ENCODE results near the gene MAP1LC3B2. TPM values are rescaled to one million over a fixed set of nuclear protein-coding genes. Genes with fewer than 3 reads are reported as not detected.

MAP1LC3B2 gene
- total and polyA plus RNA-seq, 2 of the 13 experiments (the other 11 are each of a cell fraction or from before 2014, with no cell fraction given), result 0.60 to 2.2 TPM

GRCh38 chr12:116525418-116526001, 33.7 kb upstream of the MAP1LC3B2 start:
- Histone ChIP-seq H3K4me2 (ENCODE audit: low read depth, low read length) (no peak overlapping the region), H3K9me3 (ENCODE audit: low read length) (no peaks in the 10 kb centered on the region), H3K27ac (ENCODE audit: extremely low read length, insufficient read depth, low read length) (no peak overlapping the region), H3K79me2 (ENCODE audit: insufficient read depth, low read length) (no peaks in the 10 kb centered on the region), H2AFZ (ENCODE audit: low read length) (no peak overlapping the region), H3K4me3 (replicated peaks in 1 of 3; ENCODE audit: insufficient read depth in 1 of 3, low read depth in 2 of 3, low read length in 3 of 3) (no peak overlapping the region), H3K9ac (ENCODE audit: insufficient read depth, low read depth, low read length) (no peak overlapping the region), H4K20me1 (ENCODE audit: insufficient read depth, low read length) (no peaks in the 10 kb centered on the region; the same call in 1 of the 2 replicates), H3K27me3 (ENCODE audit: control insufficient read depth in 1 of 2, insufficient read depth in 2 of 2, low read length in 2 of 2) (peaks cover 2 to 65% of the 10 kb centered on the region in 2 experiments; a peak in 4 of 5 replicates), H3K4me1 (ENCODE audit: insufficient read depth, low read length) (peaks cover 14% of the 10 kb centered on the region), H3K36me3 (replicated peaks in 1 of 2; ENCODE audit: control insufficient read depth in 1 of 2, insufficient read depth in 2 of 2, low read length in 2 of 2) (no peaks in the 10 kb centered on the region)
- 9% methylated on average over 15 of the region's 15 CpGs for WGBS (ENCODE audit: low lambda C conversion rate)
- DNase-seq (ENCODE audit: low spot score), result no peak
- FAIRE-seq, result no peak
- ChIA-PET POLR2A (no interaction called here), CTCF (ENCODE audit: low intra/inter-chr PET ratio, low total read pairs) (no interaction called here)
- intact Hi-C loops (cut with micrococcal nuclease; ENCODE audit: unreplicated experiment), result no loop called here
- ATAC-seq, result no peak
- no TSS peak for BruUV-seq (replicated peaks)
- TF ChIP-seq HNRNPK (IDR thresholded peaks at IDR 0.05; ENCODE audit: low read depth, low read length, poor library complexity, severe bottlenecking) (no peak), ZNF468 (CRISPR knock-in tag; IDR thresholded peaks at IDR 0.05) (no peak), CSRNP2 (CRISPR knock-in tag; conservative IDR thresholded peaks at IDR 0.05; ENCODE audit: low read depth) (no peak), AKNA (CRISPR knock-in tag; IDR thresholded peaks at IDR 0.05; ENCODE audit: borderline replicate concordance) (no peak), ARNT2 (CRISPR knock-in tag; IDR thresholded peaks at IDR 0.05; ENCODE audit: low read depth) (no peak), ZNF335 (CRISPR knock-in tag; IDR thresholded peaks at IDR 0.05) (no peak), DRAP1 (CRISPR knock-in tag; IDR thresholded peaks at IDR 0.05) (no peak)
- in situ Hi-C loops (cut with HindIII; ENCODE audit: extremely low pct_ligation_motif_present, low pct_unique_long_range_greater_than_20kb), result no loop called here
